ENCODE data around the gene SLC25A43.

- no peak for TF ChIP-seq CTCF (conservative IDR thresholded peaks at IDR 0.05)
- no peak for TF ChIP-seq EZH2 (IDR thresholded peaks at IDR 0.05; ENCODE audit: low read depth)
Observed at GRCh38 chrX:119410854-119411253, 11.7 kb downstream of the SLC25A43 start.
